Adipocyte (in vitro differentiated cells): ENCODE measurements around the gene SH3RF3.

Source experiments
- DNase-seq: peaks from one replicate; pipeline ENCODE4 v3.0.0-alpha.2; 2015; ENCODE audit warnings: low read depth
- H3K27me3 ChIP-seq: replicated peaks from 2 replicates; pipeline ENCODE4 v1.7.0; 2013; ENCODE audit warnings: mild to moderate bottlenecking, low read length, moderate library complexity; ENCODE audit not compliant: control insufficient read depth, insufficient read depth
- H3K36me3 ChIP-seq: 2 replicates; pipeline ENCODE4 v1.7.0; 2013; ENCODE audit warnings: low read length, mild to moderate bottlenecking, moderate library complexity; ENCODE audit not compliant: control insufficient read depth, insufficient read depth, severe bottlenecking
- H3K4me1 ChIP-seq: 2 replicates; pipeline ENCODE4 v1.7.0; 2013; ENCODE audit warnings: mild to moderate bottlenecking, low read length, moderate library complexity; ENCODE audit not compliant: control insufficient read depth, insufficient read depth
- H3K4me3 ChIP-seq: 2 replicates; pipeline ENCODE4 v1.7.0; 2013; ENCODE audit warnings: mild to moderate bottlenecking, low read length, moderate library complexity
- H3K9ac ChIP-seq: 2 replicates; pipeline ENCODE4 v1.7.0; 2013; ENCODE audit warnings: mild to moderate bottlenecking, low read length, moderate library complexity
- H3K9me3 ChIP-seq: 2 replicates; pipeline ENCODE4 v1.7.0; 2013; ENCODE audit warnings: mild to moderate bottlenecking, low read length, moderate library complexity; ENCODE audit not compliant: control insufficient read depth

SH3RF3 gene

DNA sequence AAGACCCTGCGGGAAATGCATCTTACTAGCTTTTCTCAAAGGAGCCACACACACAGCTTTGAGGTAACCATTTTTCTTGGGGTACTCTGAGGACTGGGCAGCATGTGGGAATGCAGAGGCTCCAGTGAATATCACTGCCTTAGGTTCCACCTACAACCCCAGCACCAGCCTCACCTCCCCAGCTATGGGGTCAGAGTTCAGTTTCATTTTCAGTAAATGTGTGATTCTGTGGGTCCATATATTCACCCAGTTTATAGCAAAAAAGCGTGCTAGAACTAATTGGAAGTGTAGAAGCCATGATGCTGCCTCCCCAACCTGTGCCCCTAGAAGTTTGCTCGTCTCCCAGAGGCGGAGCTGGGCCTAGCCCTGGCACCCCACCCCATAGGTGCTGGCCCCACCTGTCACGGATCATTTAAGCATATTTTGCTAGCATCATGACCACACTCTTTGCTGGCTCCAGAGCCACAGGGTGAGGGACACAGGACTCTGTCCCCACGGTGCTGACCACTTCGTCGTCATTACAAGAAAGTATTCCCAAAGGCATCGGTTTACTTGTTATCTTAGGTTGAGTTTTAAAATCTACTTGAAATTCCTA, 57.7 kb downstream of the SH3RF3 start:
- Histone ChIP-seq H3K4me1 (peaks cover 23% of the 10 kb centered on the region), H3K27me3 (no peaks in the 10 kb centered on the region), H3K9ac (peak overlapping the region; percentile 71), H3K9me3 (no peaks in the 10 kb centered on the region), H3K36me3 (no peaks in the 10 kb centered on the region), H3K4me3 (no peak overlapping the region)
- DNase-seq = no peak

DNA sequence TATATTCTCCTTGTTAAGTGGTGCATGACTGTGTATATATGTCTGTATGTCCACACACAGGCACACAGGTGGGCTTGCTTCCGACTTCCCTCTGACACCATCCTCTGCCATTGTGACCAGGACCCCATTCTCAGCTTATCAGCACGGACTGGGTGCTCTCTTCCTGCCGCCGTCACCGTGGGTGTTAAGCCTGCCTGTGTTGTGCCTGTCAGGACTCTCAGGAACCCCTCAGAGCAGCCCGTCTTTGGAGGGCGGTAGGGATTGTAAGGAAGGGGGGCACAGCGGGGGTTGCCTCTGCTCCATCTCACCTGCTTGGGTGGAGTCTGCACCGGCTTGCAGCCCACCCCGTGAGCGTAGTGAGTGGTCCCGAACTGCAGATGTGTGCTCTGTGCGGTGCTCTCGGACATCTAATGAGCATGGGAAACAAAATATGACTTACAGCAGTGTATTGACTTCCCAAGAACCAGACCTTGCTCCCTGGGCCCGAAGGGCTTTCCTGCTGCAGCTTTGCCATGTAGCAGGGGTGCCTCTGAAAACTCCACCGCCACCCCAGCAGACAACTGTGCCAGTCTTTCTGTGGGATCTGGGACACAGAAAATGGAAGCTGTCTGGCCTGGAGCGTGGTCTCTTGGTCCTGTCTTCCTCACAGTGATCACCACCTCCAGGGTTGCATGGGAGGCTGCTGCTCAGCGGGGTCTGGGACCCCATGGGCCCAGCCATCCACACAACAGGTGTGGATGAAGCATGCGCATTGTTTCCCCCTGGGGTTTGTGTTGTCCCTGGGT, 58.9 kb downstream of the SH3RF3 start:
- Histone ChIP-seq H3K4me1 (peaks cover 23% of the 10 kb centered on the region), H3K27me3 (no peaks in the 10 kb centered on the region), H3K36me3 (no peaks in the 10 kb centered on the region), H3K4me3 (no peak overlapping the region), H3K9ac (no peak overlapping the region), H3K9me3 (no peaks in the 10 kb centered on the region)
- DNase-seq = no peak

DNA sequence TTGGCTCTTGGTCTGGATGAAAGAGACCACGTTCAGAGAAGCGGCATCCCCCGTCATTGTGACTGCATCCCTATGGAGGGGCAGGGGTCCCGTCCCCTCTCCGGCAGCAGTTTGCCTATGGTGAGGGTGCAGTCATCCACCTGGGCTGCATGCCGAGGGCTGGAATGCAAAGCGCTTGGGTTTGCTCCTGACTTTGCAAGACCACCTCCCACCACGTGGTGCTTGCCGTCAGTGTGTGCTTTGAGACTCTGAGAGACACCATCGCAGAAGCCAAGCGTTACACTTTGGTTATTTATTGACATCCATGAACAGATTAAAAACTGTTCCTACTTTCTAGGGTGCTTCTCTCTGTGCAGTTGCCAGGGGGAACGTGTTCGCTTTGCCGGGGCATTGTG, 59.5 kb downstream of the SH3RF3 start:
- Histone ChIP-seq H3K9ac (no peak overlapping the region), H3K36me3 (no peaks in the 10 kb centered on the region), H3K9me3 (no peaks in the 10 kb centered on the region), H3K4me1 (peaks cover 23% of the 10 kb centered on the region), H3K27me3 (no peaks in the 10 kb centered on the region), H3K4me3 (no peak overlapping the region)
- no peak for DNase-seq

DNA sequence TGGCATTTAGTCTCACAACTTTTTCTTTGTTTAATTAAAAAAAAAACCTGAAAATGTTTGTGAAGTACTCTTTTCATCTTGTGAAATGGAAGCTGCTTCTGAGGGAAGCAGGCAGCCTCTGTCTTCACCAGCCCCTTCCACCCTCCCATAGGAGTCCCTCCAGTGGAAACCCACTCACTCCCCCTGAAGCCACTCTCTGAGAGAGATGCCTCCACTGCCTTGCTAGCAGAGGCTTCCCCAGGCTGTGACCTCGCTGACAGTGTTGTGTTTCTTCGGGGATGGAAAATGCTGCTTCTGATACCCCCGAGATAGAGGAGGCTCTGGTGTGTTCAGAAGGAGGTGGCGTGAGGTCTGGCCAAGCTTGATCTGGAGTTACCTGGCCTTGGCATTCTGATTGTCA, 59.9 kb downstream of the SH3RF3 start:
- H3K9ac ChIP-seq = no peak overlapping the region
- H3K4me3 ChIP-seq = no peak overlapping the region
- no peaks in the 10 kb centered on the region for H3K9me3 ChIP-seq
- no peak for DNase-seq
- no peaks in the 10 kb centered on the region for H3K27me3 ChIP-seq
- no peaks in the 10 kb centered on the region for H3K36me3 ChIP-seq
- H3K4me1 ChIP-seq = peaks cover 23% of the 10 kb centered on the region

DNA sequence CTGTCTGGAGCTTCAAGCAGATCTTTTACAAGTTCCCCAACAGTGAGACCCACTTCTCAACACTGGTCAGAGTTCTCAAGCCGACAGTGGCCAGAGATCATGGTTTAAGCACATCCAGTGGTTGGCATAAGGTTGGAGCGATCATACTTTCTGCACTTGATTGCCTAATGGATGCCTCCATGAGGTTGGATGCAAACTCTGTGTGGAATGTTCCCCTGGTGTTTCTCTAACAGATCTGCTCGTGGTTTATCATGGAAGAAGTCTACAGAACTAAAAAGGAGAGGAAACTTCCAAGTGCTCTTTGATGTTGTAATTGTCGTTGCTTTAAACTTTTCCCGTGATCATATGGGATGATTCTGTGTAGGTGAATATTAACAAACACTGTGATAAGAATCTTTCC, 60.7 kb downstream of the SH3RF3 start:
- no peaks in the 10 kb centered on the region for H3K36me3 ChIP-seq

DNA sequence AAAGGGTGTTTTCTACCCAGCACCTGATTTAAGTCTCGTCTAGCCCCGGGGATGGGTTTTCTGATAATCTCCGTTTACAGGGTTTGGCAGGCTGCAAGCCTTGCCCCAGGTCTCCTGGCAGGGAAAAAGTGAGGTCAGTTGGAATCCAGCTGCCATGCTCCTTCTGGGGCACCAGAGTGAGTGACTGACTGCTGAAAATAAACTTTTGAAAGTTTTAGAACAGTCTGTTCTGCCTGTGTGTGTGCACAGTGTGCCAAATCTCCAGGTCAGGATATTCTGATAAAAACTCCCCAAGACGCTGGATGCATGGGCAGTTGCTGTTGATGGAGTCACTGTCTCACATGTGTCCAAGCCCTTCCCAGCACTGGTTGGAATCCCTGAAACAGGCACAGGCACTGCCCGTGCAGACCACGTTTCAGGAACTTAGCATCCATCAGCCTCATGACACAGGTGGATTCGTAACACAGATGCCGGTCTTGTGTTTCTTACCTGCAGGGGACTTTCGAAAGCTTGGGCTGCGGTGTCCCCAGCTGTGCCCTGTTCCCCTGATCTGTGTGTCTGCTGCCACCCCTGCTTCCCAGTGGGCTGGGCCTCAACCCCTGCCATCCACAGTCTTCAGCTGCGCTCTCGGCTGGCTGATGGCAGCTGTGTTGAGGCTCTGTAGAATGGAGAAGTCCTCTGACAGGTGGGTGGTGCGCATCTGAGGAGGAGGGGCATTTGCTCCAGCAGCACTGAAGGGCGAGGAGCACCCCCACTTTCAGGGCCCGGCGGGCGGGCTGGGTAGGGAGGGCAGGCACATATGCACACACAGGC, 65.0 kb downstream of the SH3RF3 start:
- no peak for DNase-seq
- no peaks in the 10 kb centered on the region for H3K4me1 ChIP-seq
- no peaks in the 10 kb centered on the region for H3K9me3 ChIP-seq
- no peak overlapping the region for H3K4me3 ChIP-seq
- no peak overlapping the region for H3K9ac ChIP-seq
- H3K27me3 ChIP-seq = no peaks in the 10 kb centered on the region
- no peaks in the 10 kb centered on the region for H3K36me3 ChIP-seq

More for the DNA sequence above, 60.7 kb downstream of the SH3RF3 start:
- H3K9me3 ChIP-seq = no peaks in the 10 kb centered on the region
- peaks cover 23% of the 10 kb centered on the region for H3K4me1 ChIP-seq
- H3K27me3 ChIP-seq = no peaks in the 10 kb centered on the region
- H3K4me3 ChIP-seq = no peak overlapping the region
- DNase-seq = peak; percentile 47
- H3K9ac ChIP-seq = no peak overlapping the region

DNA sequence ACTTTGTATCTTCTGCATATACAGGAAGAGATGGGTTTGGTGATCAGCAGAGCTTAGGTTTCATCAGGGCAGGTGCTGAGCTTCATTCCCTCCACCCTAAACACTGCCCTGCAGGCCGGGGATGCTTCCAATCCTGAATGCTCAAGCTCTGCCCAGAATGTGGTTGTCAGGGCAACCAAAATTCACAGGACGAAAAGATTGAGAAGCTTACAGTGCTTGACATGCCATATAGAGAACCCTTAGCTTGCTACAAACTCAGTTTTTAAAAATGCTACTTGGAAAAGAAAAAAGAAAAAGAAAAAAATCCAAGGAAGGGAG, 65.6 kb downstream of the SH3RF3 start:
- no peak for DNase-seq
- Histone ChIP-seq H3K4me1 (no peaks in the 10 kb centered on the region), H3K27me3 (no peaks in the 10 kb centered on the region), H3K9me3 (no peaks in the 10 kb centered on the region), H3K9ac (no peak overlapping the region), H3K4me3 (no peak overlapping the region), H3K36me3 (no peaks in the 10 kb centered on the region)

DNA sequence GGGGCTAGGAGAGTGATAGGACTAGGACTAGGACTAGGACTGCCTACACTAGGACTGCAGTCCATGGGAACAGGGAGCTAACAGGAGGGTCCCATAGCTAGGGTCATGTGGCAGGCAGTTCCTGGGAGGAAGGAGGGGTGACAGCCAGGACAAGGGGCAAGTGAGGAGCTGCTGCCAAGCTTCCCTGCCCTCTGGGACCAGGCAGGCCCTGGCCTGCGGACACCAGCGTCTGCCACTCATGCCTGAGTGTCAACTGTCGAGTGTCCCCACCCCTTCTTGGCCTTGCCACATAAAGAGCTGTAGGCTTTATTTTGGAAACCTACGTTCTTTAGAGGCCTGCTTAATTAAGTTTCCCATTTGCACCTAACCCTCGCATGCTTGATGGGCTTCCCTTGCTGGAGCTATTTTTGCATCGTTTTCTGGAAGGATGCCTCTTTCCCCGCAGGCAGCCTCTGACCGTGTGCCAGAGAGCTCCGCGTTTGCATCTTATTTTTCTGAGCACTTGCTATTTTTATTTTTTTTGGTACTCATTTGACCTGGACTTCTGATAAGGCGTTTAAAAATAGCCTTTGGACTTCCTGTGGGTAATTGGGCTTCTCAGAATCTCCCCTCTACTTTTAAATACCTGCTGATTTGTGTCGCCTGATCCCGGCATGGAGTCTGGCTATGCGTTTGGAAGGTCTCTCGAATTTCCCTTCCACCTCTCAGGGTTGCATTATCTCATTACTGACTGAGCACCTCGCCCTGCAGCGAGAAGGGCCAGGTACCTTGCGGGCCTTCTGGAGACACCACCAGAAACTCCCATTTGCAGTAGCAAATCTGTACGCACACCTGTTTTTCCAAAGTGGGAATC, 66.4 kb downstream of the SH3RF3 start:
- Histone ChIP-seq H3K4me1 (no peaks in the 10 kb centered on the region), H3K9me3 (no peaks in the 10 kb centered on the region), H3K27me3 (no peaks in the 10 kb centered on the region), H3K9ac (no peak overlapping the region), H3K36me3 (no peaks in the 10 kb centered on the region), H3K4me3 (no peak overlapping the region)
- DNase-seq = no peak

DNA sequence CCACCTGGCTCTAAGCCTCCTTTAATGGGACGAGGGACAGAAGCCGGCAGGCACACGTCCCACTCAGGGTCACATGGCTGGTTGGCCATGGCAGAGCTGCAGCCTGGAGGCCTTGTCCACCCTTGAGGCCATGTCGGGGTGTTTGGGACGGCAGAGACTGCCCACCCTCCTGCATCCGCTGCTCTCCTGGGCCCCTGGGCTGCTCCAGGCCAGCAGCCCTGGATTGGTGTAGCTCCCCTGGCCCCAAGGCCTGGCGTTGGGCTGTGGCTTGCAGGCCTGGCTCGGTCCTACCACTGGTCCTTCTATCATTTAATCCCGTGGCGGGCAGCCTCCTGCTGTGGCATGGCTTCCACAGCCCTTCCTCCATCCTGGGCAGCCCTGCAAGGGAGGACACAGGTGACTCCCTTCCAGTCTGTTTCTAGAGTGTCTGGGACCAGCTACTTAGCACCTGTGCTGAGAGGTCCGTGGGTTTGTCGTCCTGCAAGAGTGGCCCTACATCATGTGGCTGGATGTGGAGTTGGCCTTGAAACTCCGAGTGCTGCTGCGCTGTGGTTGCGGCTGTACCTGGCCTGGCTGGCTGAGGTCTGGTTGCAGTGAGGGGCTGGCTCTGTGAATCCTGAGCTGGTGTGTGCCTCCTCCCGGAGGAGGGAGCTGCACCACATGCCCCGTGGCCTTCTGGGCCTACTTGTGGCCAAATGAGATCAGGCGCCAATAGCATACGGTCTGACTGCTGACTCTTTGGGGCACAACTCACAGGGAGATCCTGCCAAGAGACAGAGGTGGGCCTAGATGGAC, 67.3 kb downstream of the SH3RF3 start:
- no peak overlapping the region for H3K4me3 ChIP-seq
- H3K27me3 ChIP-seq = no peaks in the 10 kb centered on the region
- H3K4me1 ChIP-seq = no peaks in the 10 kb centered on the region
- no peak for DNase-seq
- H3K9me3 ChIP-seq = no peaks in the 10 kb centered on the region
- H3K36me3 ChIP-seq = no peaks in the 10 kb centered on the region
- H3K9ac ChIP-seq = no peak overlapping the region

DNA sequence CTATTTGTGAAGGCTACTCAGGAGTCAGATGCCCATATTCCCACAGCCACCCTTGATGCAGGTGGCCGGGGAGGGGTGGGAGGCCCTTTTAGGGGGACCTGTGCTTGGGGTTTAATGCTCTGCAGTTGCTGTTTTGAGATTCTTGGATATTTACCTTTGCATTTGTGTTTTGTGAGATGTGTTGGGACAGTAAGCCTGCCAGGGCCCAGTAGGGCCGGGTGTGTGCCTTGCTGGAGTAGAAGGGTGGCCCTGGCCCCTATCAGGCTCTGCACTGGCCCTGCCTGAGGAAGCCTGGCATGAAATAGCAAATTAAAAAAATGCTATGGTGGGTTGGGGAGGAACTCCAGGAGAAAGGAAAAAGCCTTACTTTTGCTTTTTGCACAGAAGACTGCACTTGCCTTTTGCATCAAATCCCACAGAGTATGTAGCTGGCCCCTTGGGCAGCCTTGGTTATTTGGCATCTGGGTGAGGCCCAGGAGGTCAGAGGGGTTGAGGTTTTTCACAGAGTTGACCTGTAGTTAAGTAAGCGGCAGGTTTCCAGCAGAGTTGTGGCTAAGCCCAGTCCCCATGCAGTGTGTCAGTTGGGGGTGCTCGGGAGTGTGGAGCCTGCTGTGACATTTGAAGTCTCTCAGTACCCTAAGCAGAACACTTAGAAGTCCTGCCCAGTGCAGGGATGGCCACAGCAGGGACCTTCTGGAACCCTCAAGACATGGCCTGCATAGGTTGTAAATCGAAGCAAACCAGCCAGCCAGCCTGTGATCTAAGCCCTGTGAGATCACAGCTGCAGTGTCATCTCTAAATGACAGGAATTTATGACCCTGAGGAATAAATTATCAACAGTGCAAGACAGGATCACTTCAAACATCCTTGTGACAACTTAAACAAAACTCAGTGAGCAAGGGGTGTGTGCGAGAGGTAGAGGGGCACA, 68.8 kb downstream of the SH3RF3 start:
- H3K4me1 ChIP-seq = no peaks in the 10 kb centered on the region
- no peaks in the 10 kb centered on the region for H3K9me3 ChIP-seq
- no peak for DNase-seq
- H3K4me3 ChIP-seq = no peak overlapping the region
- no peaks in the 10 kb centered on the region for H3K27me3 ChIP-seq
- H3K36me3 ChIP-seq = no peaks in the 10 kb centered on the region
- no peak overlapping the region for H3K9ac ChIP-seq
